Eye (tissue), 1 donor: ENCODE data around the gene TTLL9.
"Not testable (repeated sequence)": the region's sequence is repeated elsewhere in the genome, so short reads cannot be mapped to it uniquely, and the experiment has no call there.

Experiments used
- DNase-seq: peaks from one replicate; pipeline ENCODE4 v3.0.0-alpha.2; 2015

Gene TTLL9

GRCh38 chr20:31869942-31870725 lies at the start of gene TTLL9, which contains the start of gene DUSP15:
TTLL9 (plus strand) TSS chr20:31870634; CDS start chr20:31871127, 493 bp downstream.
DUSP15 (minus strand) TSS chr20:31870527; CDS start chr20:31870337, 190 bp downstream.
- DNase-seq = peak; percentile 73

GRCh38 chr20:31821427-31821826 lies 49.0 kb upstream of the TTLL9 start:
- DNase-seq = no peak

GRCh38 chr20:31822421-31823330 lies 47.8 kb upstream of the TTLL9 start:
- peak; percentile 92 for DNase-seq

- DNase-seq = peak; percentile 57
Observed at GRCh38 chr20:31823360-31824124, 46.9 kb upstream of the TTLL9 start.

GRCh38 chr20:31824125-31824485 lies 46.3 kb upstream of the TTLL9 start:
- DNase-seq = no peak

GRCh38 chr20:31824554-31825313 lies 45.7 kb upstream of the TTLL9 start:
- no peak for DNase-seq

- DNase-seq = no peak
Observed at GRCh38 chr20:31826074-31826473, 44.4 kb upstream of the TTLL9 start.

GRCh38 chr20:31827059-31827458 lies 43.4 kb upstream of the TTLL9 start:
- DNase-seq = no peak

- DNase-seq = not testable (repeated sequence)
Observed at GRCh38 chr20:31828016-31828415, 42.4 kb upstream of the TTLL9 start.

- DNase-seq = no peak
Observed at GRCh38 chr20:31829731-31830130, 40.7 kb upstream of the TTLL9 start.

GRCh38 chr20:31830406-31830981 lies 39.9 kb upstream of the TTLL9 start:
- no peak for DNase-seq

GRCh38 chr20:31831211-31831610 lies 39.2 kb upstream of the TTLL9 start:
- DNase-seq = no peak

- no peak for DNase-seq
Observed at GRCh38 chr20:31831771-31832306, 38.6 kb upstream of the TTLL9 start.

- DNase-seq = peak; percentile 93
Observed at GRCh38 chr20:31833130-31833930, 37.1 kb upstream of the TTLL9 start.

- DNase-seq = peak; percentile 60
Observed at GRCh38 chr20:31833931-31834521, 36.4 kb upstream of the TTLL9 start.

- DNase-seq = no peak
Observed at GRCh38 chr20:31835554-31835953, 34.9 kb upstream of the TTLL9 start.

GRCh38 chr20:31835977-31836852 lies 34.2 kb upstream of the TTLL9 start:
- peak; percentile 27 for DNase-seq

GRCh38 chr20:31836853-31837608 lies 33.4 kb upstream of the TTLL9 start:
- no peak for DNase-seq
